Fibroblast of skin of left quadriceps (primary cell): ENCODE data around the gene FFAR4.

Experiments used
- DNase-seq, 2 experiments: peaks; one replicate each; pipeline ENCODE4 v3.0.0-alpha.2; 2013; ENCODE audit warnings: low read depth in 2 of 2

FFAR4 gene

GRCh38 chr10:93572606-93573005 is 6.1 kb downstream of the FFAR4 start:
- DNase-seq, result no peak

GRCh38 chr10:93573051-93573909 is 6.8 kb downstream of the FFAR4 start:
- no peak for DNase-seq

GRCh38 chr10:93573924-93574323 is 7.5 kb downstream of the FFAR4 start:
- no peak for DNase-seq

GRCh38 chr10:93576888-93577287 is 10.4 kb downstream of the FFAR4 start:
- no peak for DNase-seq

GRCh38 chr10:93577565-93577964 is 11.1 kb downstream of the FFAR4 start:
- no peak for DNase-seq

GRCh38 chr10:93579089-93579488 is 12.6 kb downstream of the FFAR4 start:
- DNase-seq, result no peak

GRCh38 chr10:93579985-93580711 is 13.7 kb downstream of the FFAR4 start:
- no peak for DNase-seq

- no peak for DNase-seq
These were observed 14.4 kb downstream of the FFAR4 start for GRCh38 chr10:93580828-93581227.

- no peak for DNase-seq
These were observed 18.0 kb downstream of the FFAR4 start for GRCh38 chr10:93584445-93584844.

- no peak for DNase-seq
These were observed 23.4 kb downstream of the FFAR4 start for GRCh38 chr10:93589648-93590562.

GRCh38 chr10:93590638-93591037 is 24.2 kb downstream of the FFAR4 start:
- no peak for DNase-seq

- DNase-seq, result no peak
These were observed 24.8 kb downstream of the FFAR4 start for GRCh38 chr10:93591065-93591808.

GRCh38 chr10:93593254-93593653 is 26.8 kb downstream of the FFAR4 start:
- DNase-seq, result no peak

GRCh38 chr10:93593749-93594148 is 27.3 kb downstream of the FFAR4 start:
- no peak for DNase-seq

GRCh38 chr10:93594518-93594917 is 28.1 kb downstream of the FFAR4 start:
- no peak for DNase-seq

GRCh38 chr10:93595378-93596161 is 29.1 kb downstream of the FFAR4 start:
- DNase-seq, result no peak

- DNase-seq, result no peak
These were observed 30.1 kb downstream of the FFAR4 start for GRCh38 chr10:93596539-93596938.

GRCh38 chr10:93597075-93597599 is 30.7 kb downstream of the FFAR4 start:
- DNase-seq, result no peak

- DNase-seq, result no peak
These were observed 31.7 kb downstream of the FFAR4 start for GRCh38 chr10:93598157-93598556.

GRCh38 chr10:93599335-93599734 is 32.9 kb downstream of the FFAR4 start:
- DNase-seq, result no peak
